GM10248 (cell line): ENCODE measurements around the gene STOM.

Experiments used
- CTCF ChIA-PET: fragments of 300-600 bp; sonication (Branson Sonifier 250); formaldehyde crosslinking; extraction: SDS; loops from one replicate; lab custom pipeline; 2021; ENCODE audit warnings: antibody characterized with exemption; lab: Yijun Ruan, JAX
- POLR2A ChIA-PET: fragments of 350-650 bp; sonication (Branson Sonifier 250); formaldehyde crosslinking; extraction: SDS; loops from one replicate; lab custom pipeline; 2020; ENCODE audit warnings: antibody characterized with exemption; lab: Yijun Ruan, JAX
- DNase-seq: peaks from one replicate; pipeline ENCODE4 v3.0.0; 2012; ENCODE audit errors: extremely low spot score
- TF ChIP-seq, protein P1 (sequence below): IDR thresholded peaks from 2 replicates; pipeline ENCODE4 v1.5.1; 2012; ENCODE audit warnings: mild to moderate bottlenecking, low read depth; ENCODE audit errors: extremely low read depth, missing control alignments, control extremely low read depth

STOM gene

GRCh38 chr9:121317737-121318630 is 52.1 kb downstream of the STOM start:
- TF ChIP-seq, protein P1, sequence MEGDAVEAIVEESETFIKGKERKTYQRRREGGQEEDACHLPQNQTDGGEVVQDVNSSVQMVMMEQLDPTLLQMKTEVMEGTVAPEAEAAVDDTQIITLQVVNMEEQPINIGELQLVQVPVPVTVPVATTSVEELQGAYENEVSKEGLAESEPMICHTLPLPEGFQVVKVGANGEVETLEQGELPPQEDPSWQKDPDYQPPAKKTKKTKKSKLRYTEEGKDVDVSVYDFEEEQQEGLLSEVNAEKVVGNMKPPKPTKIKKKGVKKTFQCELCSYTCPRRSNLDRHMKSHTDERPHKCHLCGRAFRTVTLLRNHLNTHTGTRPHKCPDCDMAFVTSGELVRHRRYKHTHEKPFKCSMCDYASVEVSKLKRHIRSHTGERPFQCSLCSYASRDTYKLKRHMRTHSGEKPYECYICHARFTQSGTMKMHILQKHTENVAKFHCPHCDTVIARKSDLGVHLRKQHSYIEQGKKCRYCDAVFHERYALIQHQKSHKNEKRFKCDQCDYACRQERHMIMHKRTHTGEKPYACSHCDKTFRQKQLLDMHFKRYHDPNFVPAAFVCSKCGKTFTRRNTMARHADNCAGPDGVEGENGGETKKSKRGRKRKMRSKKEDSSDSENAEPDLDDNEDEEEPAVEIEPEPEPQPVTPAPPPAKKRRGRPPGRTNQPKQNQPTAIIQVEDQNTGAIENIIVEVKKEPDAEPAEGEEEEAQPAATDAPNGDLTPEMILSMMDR: no peak
- ChIA-PET POLR2A (no interaction called here), CTCF (interaction anchor here (0.7 to 11.4 kb wide), 17 partner anchors 9 to 366 kb away, joined by 3 to 294 read pairs (median 3); no protein-coding TSS in a partner anchor)
- no peak for DNase-seq

GRCh38 chr9:121316852-121317373 is 53.1 kb downstream of the STOM start:
- TF ChIP-seq, protein P1: no peak
- ChIA-PET CTCF (interaction anchor here (1.0 to 11.4 kb wide), 7 partner anchors 11 to 104 kb away, joined by 3 to 294 read pairs (median 5); no protein-coding TSS in a partner anchor), POLR2A (no interaction called here)
- DNase-seq: no peak

GRCh38 chr9:121316378-121316777 is 53.7 kb downstream of the STOM start:
- POLR2A ChIA-PET: no interaction called here
- CTCF ChIA-PET: interaction anchor here (1.0 to 11.4 kb wide), 6 partner anchors 11 to 103 kb away, joined by 4 to 294 read pairs (median 6); no protein-coding TSS in a partner anchor
- no peak for DNase-seq
- TF ChIP-seq, protein P1: no peak

- CTCF ChIA-PET: interaction anchor here (1.0 to 11.4 kb wide), 6 partner anchors 9 to 98 kb away, joined by 3 to 294 read pairs (median 4); no protein-coding TSS in a partner anchor
Measured at GRCh38 chr9:121313458-121314152, 56.4 kb downstream of the STOM start.

GRCh38 chr9:121312169-121312568 is 57.9 kb downstream of the STOM start:
- ChIA-PET POLR2A (no interaction called here), CTCF (no interaction called here)
- no peak for DNase-seq
- TF ChIP-seq, protein P1: no peak

More at GRCh38 chr9:121313458-121314152, 56.4 kb downstream of the STOM start:
- TF ChIP-seq, protein P1: no peak
- POLR2A ChIA-PET: no interaction called here
- no peak for DNase-seq

GRCh38 chr9:121310571-121310970 is 59.5 kb downstream of the STOM start:
- TF ChIP-seq, protein P1: no peak
- DNase-seq: no peak
- ChIA-PET CTCF (interaction anchor here (1.6 to 4.8 kb wide), 2 partner anchors 9 to 53 kb away, joined by 3 to 39 read pairs; no protein-coding TSS in a partner anchor), POLR2A (no interaction called here)
